Testis (tissue), 2 donors: ENCODE data around the gene RAD52.

Source experiments
- CTCF ChIP-seq, 3 experiments: fragments of 450-650 bp in 2 of 3; fragments of 200-600 bp in 1 of 3; sonication (generic) in 1 of 3; IDR thresholded peaks; one replicate each; pipeline ENCODE4 v1.5.1; 2016 to 2019; ENCODE audit warnings: antibody characterized with exemption in 3 of 3, mild to moderate bottlenecking in 2 of 3, moderate library complexity in 1 of 3
- POLR2A ChIP-seq: fragments of 450-650 bp; IDR thresholded peaks from one replicate; pipeline ENCODE4 v1.6.1; 2017; ENCODE audit warnings: antibody characterized with exemption, mild to moderate bottlenecking, moderate library complexity

- TF ChIP-seq CTCF (IDR thresholded peaks at IDR 0.05) (no peak), POLR2A (no peak)
Measured at GRCh38 chr12:909861-910260, 39.6 kb downstream of the RAD52 start.
